GM06990 (cell line): ENCODE data around the gene ROBO1.

Source experiments
- DNase-seq: peaks from one replicate; pipeline ENCODE4 v3.0.0-alpha.2; 2011; ENCODE audit not compliant: insufficient read length; ENCODE audit errors: extremely low read depth
- H3K27me3 ChIP-seq: replicated peaks from 2 replicates; pipeline ENCODE4 v1.6.0; 2011; ENCODE audit warnings: low read length; ENCODE audit not compliant: control insufficient read depth, insufficient read depth
- H3K36me3 ChIP-seq: 2 replicates; pipeline ENCODE4 v1.5.1; 2011; ENCODE audit warnings: low read length; ENCODE audit not compliant: control insufficient read depth, insufficient read depth
- H3K4me3 ChIP-seq: replicated peaks from 2 replicates; pipeline ENCODE4 v1.5.1; 2011; ENCODE audit warnings: low read depth, mild to moderate bottlenecking, control low read depth, low read length
- CTCF ChIP-seq: IDR thresholded peaks from 2 replicates; pipeline ENCODE4 v1.5.1; 2011; ENCODE audit warnings: low read length, control low read depth, mild to moderate bottlenecking, inconsistent platforms; ENCODE audit not compliant: insufficient read depth, poor library complexity, severe bottlenecking

The ROBO1 gene

DNA sequence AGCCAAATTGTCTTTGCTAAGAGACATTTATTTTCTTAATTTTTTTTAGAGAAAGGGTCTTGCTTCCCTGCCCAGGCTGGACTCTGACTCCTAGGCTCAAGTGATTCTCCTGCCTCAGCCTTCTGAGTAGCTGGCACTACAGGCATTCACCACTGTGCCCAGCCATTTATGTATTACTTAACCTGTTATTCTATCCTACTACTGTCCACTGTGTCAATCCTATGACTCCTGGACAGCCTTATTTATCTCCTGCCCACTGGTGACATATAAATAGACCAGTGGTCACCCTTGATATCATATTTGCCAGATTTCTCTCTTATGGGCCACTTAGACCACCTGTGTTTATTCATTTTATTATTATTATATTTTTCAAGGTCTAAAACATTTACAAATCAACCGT lies 161.4 kb downstream of the ROBO1 start:
- Histone ChIP-seq H3K36me3 (no peaks in the 10 kb centered on the region), H3K27me3 (no peaks in the 10 kb centered on the region), H3K4me3 (no peak overlapping the region)
- DNase-seq: no peak
- TF ChIP-seq CTCF: no peak

- no peak for DNase-seq
- Histone ChIP-seq H3K27me3 (no peaks in the 10 kb centered on the region), H3K36me3 (no peaks in the 10 kb centered on the region), H3K4me3 (no peak overlapping the region)
- no peak for TF ChIP-seq CTCF
Measured at GRCh38 chr3:79604681-79605080, 163.1 kb downstream of the ROBO1 start.

- H3K36me3 ChIP-seq: no peaks in the 10 kb centered on the region
- H3K27me3 ChIP-seq: no peaks in the 10 kb centered on the region
- H3K4me3 ChIP-seq: no peak overlapping the region
- TF ChIP-seq CTCF: no peak
- no peak for DNase-seq
Measured at GRCh38 chr3:79602385-79602784, 165.4 kb downstream of the ROBO1 start.

DNA sequence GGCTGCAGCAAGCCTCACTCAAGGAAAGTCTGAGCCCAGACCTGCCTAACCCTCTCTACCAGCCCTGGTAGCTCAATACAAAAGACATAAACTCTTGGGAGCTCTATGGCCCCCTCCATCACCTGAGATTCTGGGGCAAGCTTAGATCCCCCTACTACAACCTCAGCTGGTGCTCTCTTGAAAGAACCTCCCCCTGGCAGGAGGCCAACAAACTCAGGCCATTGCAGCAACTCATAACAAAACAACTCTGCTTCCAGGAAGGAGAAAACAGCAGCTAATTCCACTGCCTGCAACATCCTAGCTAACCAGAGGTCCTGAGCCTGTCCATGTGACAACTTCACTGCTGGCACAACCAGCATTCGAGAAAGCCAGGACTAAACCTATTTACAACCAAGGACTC lies 169.2 kb downstream of the ROBO1 start:
- no peak for DNase-seq
- no peak for TF ChIP-seq CTCF
- H3K36me3 ChIP-seq: no peaks in the 10 kb centered on the region
- H3K27me3 ChIP-seq: no peaks in the 10 kb centered on the region
- no peak overlapping the region for H3K4me3 ChIP-seq

- no peak for DNase-seq
- H3K27me3 ChIP-seq: no peaks in the 10 kb centered on the region
- no peak overlapping the region for H3K4me3 ChIP-seq
- no peak for TF ChIP-seq CTCF
- H3K36me3 ChIP-seq: no peaks in the 10 kb centered on the region
Measured at GRCh38 chr3:79597709-79598108, 170.1 kb downstream of the ROBO1 start.

GRCh38 chr3:79587150-79587549 lies 180.6 kb downstream of the ROBO1 start:
- no peak overlapping the region for H3K4me3 ChIP-seq
- no peak for DNase-seq
- no peaks in the 10 kb centered on the region for H3K27me3 ChIP-seq
- no peaks in the 10 kb centered on the region for H3K36me3 ChIP-seq
- TF ChIP-seq CTCF: no peak
